IMR-90 (cell line): ENCODE data around the gene GRID1. TPM values are rescaled to one million over a fixed set of nuclear protein-coding genes. Genes with fewer than 3 reads are reported as not detected.

Experiments used
- ATAC-seq: fragments of 200-7000 bp; cut with Tn5 transposase; 2 replicates; pipeline ENCODE4 v1.9.1; 2020; ENCODE audit warnings: low read depth, mild to moderate bottlenecking, moderate library complexity
- BruUV-seq: library from RNA; stranded (reverse); fragments of 400-500 nt; replicated peaks from 2 replicates; lab custom pipeline; 2021; lab: Mats Ljungman, UMichigan
- CTCF ChIA-PET: fragments of 300-600 bp; formaldehyde crosslinking; extraction: SDS; loops from one replicate; lab custom pipeline; 2021; ENCODE audit warnings: antibody characterized with exemption; lab: Yijun Ruan, JAX
- POLR2A ChIA-PET: fragments of 300-600 bp; sonication (Branson Sonifier 250); formaldehyde crosslinking; loops from one replicate; lab custom pipeline; 2022; ENCODE audit warnings: antibody characterized with exemption; ENCODE audit not compliant: unreplicated experiment; lab: Charles Lee
- DNase-seq: peaks from one replicate; pipeline ENCODE4 v3.0.0; 2013
- H2AFZ ChIP-seq: replicated peaks from 2 replicates; pipeline ENCODE3; 2013; ENCODE audit warnings: low read length, mild to moderate bottlenecking; ENCODE audit not compliant: poor library complexity
- H2AK5ac ChIP-seq: 2 replicates; pipeline ENCODE4 v1.6.1; 2013; ENCODE audit warnings: low read depth, low read length, inconsistent platforms
- H2AK9ac ChIP-seq: replicated peaks from 2 replicates; pipeline ENCODE3; 2013; ENCODE audit warnings: mild to moderate bottlenecking, low read depth, low read length, moderate library complexity; ENCODE audit not compliant: poor library complexity
- H2BK120ac ChIP-seq: 2 replicates; pipeline ENCODE4 v1.6.1; 2013; ENCODE audit warnings: low read depth, low read length, inconsistent platforms
- H2BK15ac ChIP-seq: 3 replicates; pipeline ENCODE4 v1.6.1; 2013; ENCODE audit warnings: low read depth, low read length, inconsistent platforms
- H2BK20ac ChIP-seq: 2 replicates; pipeline ENCODE4 v1.6.1; 2013; ENCODE audit warnings: low read depth, mild to moderate bottlenecking, inconsistent platforms, low read length, moderate library complexity
- H2BK5ac ChIP-seq: 2 replicates; pipeline ENCODE4 v1.6.1; 2013; ENCODE audit warnings: mild to moderate bottlenecking, low read depth, low read length, inconsistent platforms; ENCODE audit not compliant: poor library complexity, severe bottlenecking
- H3K14ac ChIP-seq: replicated peaks from 2 replicates; pipeline ENCODE4 v1.6.1; 2013; ENCODE audit warnings: low read depth, low read length, inconsistent platforms
- H3K18ac ChIP-seq: 2 replicates; pipeline ENCODE4 v1.6.1; 2013; ENCODE audit warnings: low read depth, low read length, control low read depth
- H3K23ac ChIP-seq: 2 replicates; pipeline ENCODE4 v1.6.1; 2013; ENCODE audit warnings: low read depth, low read length, inconsistent platforms
- H3K27ac ChIP-seq: 2 replicates; pipeline ENCODE4 v1.5.1; 2013; ENCODE audit warnings: mild to moderate bottlenecking, control low read depth, low read length; ENCODE audit not compliant: insufficient read depth
- H3K27me3 ChIP-seq: 2 replicates; pipeline ENCODE4 v1.6.1; 2013; ENCODE audit warnings: low read length; ENCODE audit not compliant: control insufficient read depth, insufficient read depth
- H3K36me3 ChIP-seq: 2 replicates; pipeline ENCODE4 v1.6.1; 2013; ENCODE audit warnings: low read length, mixed read lengths; ENCODE audit not compliant: control insufficient read depth, insufficient read depth
- H3K4ac ChIP-seq: 2 replicates; pipeline ENCODE4 v1.6.1; 2013; ENCODE audit warnings: low read depth, low read length, inconsistent platforms
- H3K4me1 ChIP-seq: 2 replicates; pipeline ENCODE4 v1.6.1; 2013; ENCODE audit warnings: low read length, mixed read lengths; ENCODE audit not compliant: control insufficient read depth, insufficient read depth
- H3K4me2 ChIP-seq: 2 replicates; pipeline ENCODE4 v1.6.1; 2013; ENCODE audit warnings: low read depth, mild to moderate bottlenecking, control low read depth, low read length, moderate library complexity
- H3K4me3 ChIP-seq: 2 replicates; pipeline ENCODE4 v1.5.1; 2013; ENCODE audit warnings: low read depth, mild to moderate bottlenecking, control low read depth, low read length, moderate library complexity; ENCODE audit not compliant: insufficient read depth
- H3K56ac ChIP-seq: 2 replicates; pipeline ENCODE4 v1.6.1; 2013; ENCODE audit warnings: low read length, inconsistent platforms; ENCODE audit not compliant: insufficient read depth; ENCODE audit errors: extremely low read depth
- H3K79me1 ChIP-seq, 2 experiments: 2 replicates each; pipeline ENCODE4 v1.6.1; 2013; ENCODE audit warnings: low read length in 2 of 2, inconsistent platforms in 1 of 2, low read depth in 1 of 2
- H3K9ac ChIP-seq: 2 replicates; pipeline ENCODE4 v1.6.1; 2013; ENCODE audit warnings: low read depth, low read length, control low read depth
- H3K9me1 ChIP-seq: 2 replicates; pipeline ENCODE4 v1.6.1; 2013; ENCODE audit warnings: low read length, inconsistent platforms; ENCODE audit not compliant: insufficient read depth
- H3K9me3 ChIP-seq: 2 replicates; pipeline ENCODE4 v1.6.1; 2013; ENCODE audit warnings: low read length; ENCODE audit not compliant: control insufficient read depth, insufficient read depth
- H4K20me1 ChIP-seq: 2 replicates; pipeline ENCODE4 v1.6.1; 2013; ENCODE audit warnings: low read length, inconsistent platforms; ENCODE audit not compliant: insufficient read depth
- H4K5ac ChIP-seq: 2 replicates; pipeline ENCODE4 v1.6.1; 2013; ENCODE audit warnings: mild to moderate bottlenecking, low read depth, low read length, control low read depth
- H4K8ac ChIP-seq, 2 experiments: 2 replicates each; pipeline ENCODE4 v1.6.1; 2013; ENCODE audit warnings: low read depth in 2 of 2, low read length in 2 of 2, control low read depth in 1 of 2, inconsistent platforms in 1 of 2
- H4K91ac ChIP-seq: 2 replicates; pipeline ENCODE4 v1.6.1; 2013; ENCODE audit warnings: low read depth, low read length, inconsistent platforms; ENCODE audit not compliant: insufficient read depth
- CTCF ChIP-seq: conservative IDR thresholded peaks from 2 replicates; pipeline ENCODE4 v1.5.1; 2012; ENCODE audit warnings: mild to moderate bottlenecking, low read depth, low read length, improper control_type of control experiment
- ELK1 ChIP-seq: fragments of 150-350 bp; IDR thresholded peaks from 2 replicates; pipeline ENCODE4 v1.6.1; 2016; ENCODE audit warnings: low read depth, mild to moderate bottlenecking, low read length, moderate library complexity, borderline replicate concordance
- FOS ChIP-seq: fragments of 150-350 bp; IDR thresholded peaks from 2 replicates; pipeline ENCODE4 v1.6.1; 2016; ENCODE audit warnings: low read depth, low read length
- MAFK ChIP-seq: IDR thresholded peaks from 2 replicates; pipeline ENCODE4 v1.6.1; 2012; ENCODE audit warnings: low read depth, low read length, improper control_type of control experiment
- RCOR1 ChIP-seq: IDR thresholded peaks from 2 replicates; pipeline ENCODE4 v1.6.1; 2012; ENCODE audit warnings: mild to moderate bottlenecking, low read length, improper control_type of control experiment; ENCODE audit not compliant: insufficient replicate concordance
- SMC3 ChIP-seq: fragments of 150-350 bp; IDR thresholded peaks from 2 replicates; pipeline ENCODE4 v1.6.1; 2016; ENCODE audit warnings: low read depth, mild to moderate bottlenecking, antibody characterized with exemption, low read length, moderate library complexity
- WGBS, 2 experiments: methylation state at CpG; one replicate each; pipeline versions ENCODE4 v1.1.5 to v1.1.7; 2013; ENCODE audit warnings: missing lambda C conversion rate in 2 of 2; ENCODE audit not compliant: insufficient read length in 1 of 2; ENCODE audit errors: extremely low coverage in 2 of 2; 5-methylcytosine and 5-hydroxymethylcytosine counted together
- dilution Hi-C: fragments of 300-500 bp; cut with HindIII; formaldehyde crosslinking; loops from one replicate; pipeline ENCODE4 v1.14.3; 2018; ENCODE audit warnings: low sequenced_read_pairs; ENCODE audit not compliant: unreplicated experiment
- in situ Hi-C: fragments of 300-500 bp; cut with MboI; formaldehyde crosslinking; loops from 3 replicates; pipeline ENCODE4 v1.14.3; 2019; ENCODE audit warnings: low sequenced_read_pairs, inconsistent platforms, mixed read lengths
- intact Hi-C: fragments of 100-400 bp; cut with micrococcal nuclease; formaldehyde crosslinking; loops from 2 replicates; pipeline ENCODE4 v1.10.0; 2022
- polyA plus RNA-seq, 3 experiments: library from polyadenylated mRNA; depleted of rRNA; stranded (reverse); fragments of >200 nt; gene quantifications; 2 replicates each; pipeline ENCODE4 v1.2.3, GENCODE V29; 2012; ENCODE audit warnings: low replicate concordance in 1 of 3
- total RNA-seq: library from RNA; depleted of rRNA; stranded (reverse); fragments of >200 nt; gene quantifications from 2 replicates; pipeline ENCODE4 v1.2.3, GENCODE V29; 2012

Gene GRID1
- total and polyA plus RNA-seq, 2 of the 4 experiments (the other 2 are of a cell fraction): not detected

DNA sequence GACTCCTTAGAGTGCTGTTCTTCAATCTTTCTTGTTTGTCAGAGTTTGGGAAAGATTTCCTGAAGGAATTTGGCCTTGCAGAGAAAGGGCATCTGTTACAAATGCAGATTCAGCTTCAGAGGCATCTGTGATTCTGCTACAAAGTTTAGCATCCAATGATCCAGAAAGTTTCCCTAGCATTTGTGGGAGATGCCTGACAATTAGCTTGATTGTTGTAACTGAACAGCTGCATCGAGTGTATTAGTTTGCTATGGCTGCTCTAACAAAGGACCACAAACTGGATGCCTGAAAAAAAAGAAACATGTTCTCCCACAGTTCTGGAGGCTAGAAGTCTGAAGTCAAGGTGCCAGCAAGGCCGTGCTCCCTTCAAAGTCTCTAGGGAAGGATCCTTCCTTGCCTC is 365.1 kb downstream of the GRID1 start:
- intact Hi-C loops: no loop called here
- no peak overlapping the region for H2BK20ac ChIP-seq
- WGBS, 2 experiments: 0% methylated on average over 1 of the region's 2 CpGs; no CpG with 5 or more reads in 1 of the 2 experiments
- no peak overlapping the region for H3K23ac ChIP-seq
- H3K4ac ChIP-seq: no peak overlapping the region
- no peak overlapping the region for H2BK15ac ChIP-seq
- no peak overlapping the region for H4K5ac ChIP-seq
- no peak overlapping the region for H3K9ac ChIP-seq
- H3K4me2 ChIP-seq: no peak overlapping the region
- no peaks in the 10 kb centered on the region for H3K27me3 ChIP-seq
- ChIA-PET CTCF (no interaction called here), POLR2A (no interaction called here)
- dilution Hi-C loops: no loop called here
- in situ Hi-C loops: no loop called here
- no peaks in the 10 kb centered on the region for H3K36me3 ChIP-seq
- H3K18ac ChIP-seq: no peak overlapping the region
- H3K14ac ChIP-seq: no peak overlapping the region
- no peak overlapping the region for H2BK120ac ChIP-seq
- H2AK5ac ChIP-seq: no peak overlapping the region
- no peaks in the 10 kb centered on the region for H3K79me1 ChIP-seq
- no peaks in the 10 kb centered on the region for H3K4me1 ChIP-seq
- no peak overlapping the region for H3K27ac ChIP-seq
- H3K9me3 ChIP-seq: no peaks in the 10 kb centered on the region
- H3K4me3 ChIP-seq: no peak overlapping the region
- no peak overlapping the region for H2AFZ ChIP-seq
- TF ChIP-seq CTCF: no peak
- TF ChIP-seq SMC3: no peak
- TF ChIP-seq ELK1: no peak
- no peak for TF ChIP-seq FOS
- no peak for TF ChIP-seq RCOR1
- TF ChIP-seq MAFK: no peak
- H2AK9ac ChIP-seq: no peak overlapping the region
- H3K56ac ChIP-seq: no peak overlapping the region
- ATAC-seq (no peak), DNase-seq (no peak)
- BruUV-seq: no TSS peak
- H4K8ac ChIP-seq: no peak overlapping the region
- H3K9me1 ChIP-seq: no peaks in the 10 kb centered on the region
- H4K91ac ChIP-seq: no peak overlapping the region
- H2BK5ac ChIP-seq: no peak overlapping the region
- H4K20me1 ChIP-seq: no peaks in the 10 kb centered on the region
